NCI-H345 treated with DMSO at 0.1 percent for 48 hours (cell line): Measurements from ENCODE around the gene BRICD5.
"Not testable (repeated sequence)": the region's sequence is repeated elsewhere in the genome, so short reads cannot be mapped to it uniquely, and the experiment has no call there.

ENCODE experiments used
- DNase-seq: peaks from one replicate; lab custom pipeline; 2025; ENCODE audit not compliant: unreplicated experiment; lab: John Stamatoyannopoulos, UW

Gene BRICD5

DNA sequence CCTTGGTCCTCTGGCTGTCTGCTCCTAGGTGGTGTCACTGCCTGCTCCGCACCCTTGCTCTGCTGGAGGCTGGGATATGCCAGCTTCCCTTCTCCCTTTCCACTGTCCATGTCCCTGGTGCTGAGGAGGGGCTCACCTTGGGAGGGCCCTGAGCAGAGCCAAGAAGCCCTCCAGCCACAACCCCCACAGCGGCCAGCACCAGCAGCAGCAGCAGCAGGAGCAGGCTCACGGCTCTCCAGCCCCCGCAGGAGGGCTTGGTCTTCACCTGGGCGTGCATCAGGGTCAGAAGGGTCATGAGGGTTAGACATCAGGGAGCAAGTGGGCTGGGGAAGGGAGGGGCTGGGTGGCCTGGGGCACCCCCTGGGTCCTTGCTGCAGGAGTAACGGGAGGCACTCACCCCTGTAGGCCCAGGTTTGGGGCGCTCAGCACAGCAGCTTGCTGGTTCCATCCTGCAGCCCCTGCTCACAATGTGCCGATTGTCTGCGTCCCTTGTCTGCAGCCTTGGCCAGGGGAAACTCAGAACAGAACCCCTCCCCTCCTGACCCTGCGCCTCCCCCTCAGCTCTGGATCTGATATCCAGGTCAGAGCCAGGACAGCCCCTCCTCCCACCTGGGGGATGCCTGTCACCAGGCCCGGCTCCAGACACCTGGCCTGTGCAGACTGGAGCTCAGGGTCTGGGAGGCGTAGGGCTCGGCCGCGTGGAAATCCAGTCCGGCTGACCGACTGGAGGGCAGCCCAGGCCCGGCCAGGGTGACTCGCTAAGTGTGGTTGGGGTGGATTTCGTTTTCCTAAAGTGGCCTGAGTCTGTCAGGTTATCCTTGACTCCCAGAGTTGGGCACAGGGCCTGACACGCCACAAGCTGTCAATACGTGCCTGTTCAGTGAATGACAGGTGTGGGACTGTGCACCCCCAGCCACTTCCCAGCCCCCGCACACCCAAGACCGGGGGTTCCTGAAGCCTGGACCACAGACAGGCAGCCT, at the start of gene BRICD5:
BRICD5 (minus strand) TSS at position 478 of the 980 bp plus-strand sequence; CDS start at position 448, 30 bp downstream.
- DNase-seq = no peak

DNA sequence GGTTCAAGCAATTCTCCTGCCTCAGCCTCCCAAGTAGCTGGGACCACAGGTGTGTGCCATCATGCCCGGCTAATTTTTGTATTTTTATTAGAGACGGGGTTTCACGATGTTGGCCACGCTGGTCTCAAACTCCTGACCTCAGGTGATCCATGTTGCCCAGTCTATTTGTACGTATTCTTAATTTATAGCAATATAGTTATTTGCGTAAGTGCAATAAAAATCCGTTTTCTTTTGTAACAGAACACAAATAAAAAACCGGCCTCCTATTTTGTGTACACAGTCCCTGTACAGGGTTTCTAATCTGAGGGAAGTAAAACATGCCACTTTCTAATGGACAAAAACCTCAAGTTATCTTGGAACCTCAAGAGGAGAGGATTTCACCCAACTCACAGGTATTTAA, 49.6 kb upstream of the BRICD5 start:
- no peak for DNase-seq

DNA sequence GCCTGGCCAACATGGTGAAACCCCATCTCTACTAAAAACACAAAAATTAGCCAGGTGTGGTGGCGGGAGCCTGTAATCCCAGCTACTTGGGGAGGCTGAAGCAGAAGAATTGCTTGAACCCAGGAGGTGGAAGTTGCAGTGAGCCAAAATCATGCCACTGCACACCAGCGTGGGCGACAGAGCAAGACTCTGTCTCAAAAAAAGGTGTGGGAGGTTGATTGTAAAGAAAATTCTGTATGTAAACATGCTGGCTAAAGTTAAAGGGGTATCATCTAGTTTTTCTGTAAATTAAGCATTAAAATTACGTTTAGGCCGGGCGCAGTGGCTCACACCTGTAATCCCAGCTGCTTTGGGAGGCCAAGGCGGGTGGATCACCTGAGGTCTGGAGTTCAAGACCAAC, 47.9 kb upstream of the BRICD5 start:
- DNase-seq = not testable (repeated sequence)

DNA sequence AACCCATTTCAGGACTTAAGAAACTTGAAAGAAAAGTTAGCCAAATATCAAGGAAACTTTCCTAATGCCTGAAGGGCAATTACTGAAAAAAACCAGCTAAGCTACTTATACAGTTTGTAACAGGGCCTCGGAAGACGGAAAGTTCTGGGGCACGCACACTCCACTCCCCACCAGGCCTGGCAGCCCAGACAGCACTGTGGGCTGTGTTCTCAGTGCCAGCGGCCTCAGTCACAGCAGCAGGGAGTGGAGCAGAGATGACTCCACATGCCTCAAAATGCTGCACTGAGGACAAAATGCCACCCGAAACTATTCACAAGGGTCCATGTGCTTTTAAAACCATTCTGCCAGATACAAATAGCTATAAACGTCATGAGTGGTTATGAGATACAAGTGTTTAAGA, 47.1 kb upstream of the BRICD5 start:
- DNase-seq = no peak

DNA sequence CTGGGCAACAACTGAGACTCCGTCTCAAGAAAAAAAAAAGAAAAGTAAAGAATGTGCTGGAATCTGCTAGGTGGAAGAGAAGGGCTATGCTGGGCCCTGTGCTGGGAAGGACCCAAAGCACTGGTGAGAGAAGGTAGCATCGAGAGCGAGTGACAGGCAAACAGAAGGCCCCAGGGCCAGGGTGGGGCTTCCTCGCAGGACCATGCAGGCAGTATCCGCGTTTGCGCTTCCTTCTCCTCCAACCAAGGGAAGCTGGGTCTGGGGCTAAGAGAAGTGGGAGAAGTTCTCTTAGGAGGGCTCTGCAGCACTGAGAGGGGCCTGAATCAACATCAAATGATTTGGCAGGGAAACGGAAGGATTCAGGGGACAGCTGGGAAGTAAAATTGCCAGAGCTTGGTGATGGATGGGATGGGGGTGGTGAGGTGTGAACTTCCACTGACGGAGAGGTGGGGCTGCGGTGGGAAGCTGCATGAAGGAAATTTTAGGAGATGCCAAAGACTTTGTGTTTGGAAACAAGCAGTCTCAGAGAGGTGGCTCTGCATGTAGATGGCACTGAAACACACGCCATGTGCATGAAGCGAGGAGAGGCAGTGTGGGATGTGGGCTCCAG, 46.0 kb upstream of the BRICD5 start:
- no peak for DNase-seq

DNA sequence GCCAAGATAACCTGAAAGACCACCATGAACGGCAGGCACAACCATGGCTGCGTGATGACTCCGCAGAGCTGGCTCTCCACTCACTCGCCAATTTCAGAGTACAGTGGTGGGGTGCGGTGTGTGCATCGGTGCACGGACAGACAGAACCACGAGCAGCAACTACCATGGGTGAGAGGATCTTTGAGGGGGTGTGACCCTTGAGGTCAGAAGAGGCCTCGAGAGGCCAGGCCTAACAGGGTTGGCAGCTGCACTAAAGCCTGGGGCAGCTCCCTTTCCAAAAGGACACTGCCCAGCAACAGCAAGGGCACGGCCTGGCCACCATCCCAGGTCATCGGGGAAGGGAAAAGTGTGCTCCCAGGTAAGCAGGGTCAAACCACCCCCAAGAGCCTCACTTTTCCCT, 42.6 kb upstream of the BRICD5 start:
- DNase-seq = no peak

DNA sequence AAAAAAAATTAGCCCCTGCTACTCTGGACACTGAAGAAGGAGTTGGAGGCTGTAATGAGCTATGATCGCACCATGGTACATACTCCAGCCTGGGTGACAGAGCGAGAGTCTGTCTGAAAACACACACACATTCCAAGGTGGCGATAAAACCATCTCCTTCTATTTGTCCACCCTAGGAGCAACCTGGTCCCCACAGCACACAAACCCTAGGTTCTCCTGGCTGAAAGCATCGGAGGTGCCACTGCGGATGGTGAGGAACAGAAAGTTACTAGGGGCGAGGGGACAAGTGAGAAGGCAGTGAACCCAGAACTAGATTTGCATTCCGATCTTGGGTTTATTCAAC, 42.1 kb upstream of the BRICD5 start:
- no peak for DNase-seq

DNA sequence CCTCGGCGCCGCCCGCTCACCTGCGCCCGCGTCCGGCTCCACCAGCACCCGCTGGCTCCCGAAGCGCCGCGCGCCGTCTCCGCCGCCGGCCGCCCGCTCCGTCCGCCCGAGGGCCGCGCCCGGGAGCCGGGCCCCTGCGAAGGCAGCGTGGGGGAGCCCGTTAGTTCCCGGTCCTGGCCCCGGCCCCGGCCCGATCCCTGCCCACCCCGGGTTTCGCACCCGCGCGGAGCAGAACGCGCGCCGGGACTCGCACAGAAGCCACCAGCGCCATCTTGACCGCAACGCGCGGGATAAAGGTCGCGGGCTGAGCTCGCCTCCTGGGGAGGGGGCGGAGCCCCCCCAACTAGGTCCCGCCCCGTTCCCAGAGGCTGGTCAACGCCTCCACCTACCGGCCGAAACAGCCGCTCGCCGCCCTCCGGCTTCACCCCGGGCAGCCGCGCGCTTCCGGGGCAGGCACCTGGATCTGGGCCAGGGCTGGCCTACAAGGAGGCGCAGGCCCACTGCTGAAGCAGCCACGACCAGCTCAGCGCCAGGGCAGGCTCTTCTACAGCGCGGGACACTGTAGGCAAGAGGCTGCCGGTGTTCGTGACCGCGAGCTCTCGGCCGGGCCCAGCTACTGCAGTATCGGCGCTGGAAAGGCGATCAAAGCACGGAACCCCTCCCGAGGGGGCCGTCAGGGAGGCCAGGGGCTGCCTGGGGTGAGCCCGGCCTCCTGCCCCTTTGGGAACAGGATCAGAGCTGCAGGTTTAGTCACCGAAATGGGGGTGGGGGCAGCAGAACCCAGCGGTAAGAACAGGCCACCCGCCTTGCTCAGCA, 40.8 kb upstream of the BRICD5 start, which contains the start of gene ECI1:
ECI1 (minus strand) TSS at position 292 of the 816 bp plus-strand sequence; CDS start at position 271, 21 bp downstream.
- DNase-seq = peak; percentile 82

DNA sequence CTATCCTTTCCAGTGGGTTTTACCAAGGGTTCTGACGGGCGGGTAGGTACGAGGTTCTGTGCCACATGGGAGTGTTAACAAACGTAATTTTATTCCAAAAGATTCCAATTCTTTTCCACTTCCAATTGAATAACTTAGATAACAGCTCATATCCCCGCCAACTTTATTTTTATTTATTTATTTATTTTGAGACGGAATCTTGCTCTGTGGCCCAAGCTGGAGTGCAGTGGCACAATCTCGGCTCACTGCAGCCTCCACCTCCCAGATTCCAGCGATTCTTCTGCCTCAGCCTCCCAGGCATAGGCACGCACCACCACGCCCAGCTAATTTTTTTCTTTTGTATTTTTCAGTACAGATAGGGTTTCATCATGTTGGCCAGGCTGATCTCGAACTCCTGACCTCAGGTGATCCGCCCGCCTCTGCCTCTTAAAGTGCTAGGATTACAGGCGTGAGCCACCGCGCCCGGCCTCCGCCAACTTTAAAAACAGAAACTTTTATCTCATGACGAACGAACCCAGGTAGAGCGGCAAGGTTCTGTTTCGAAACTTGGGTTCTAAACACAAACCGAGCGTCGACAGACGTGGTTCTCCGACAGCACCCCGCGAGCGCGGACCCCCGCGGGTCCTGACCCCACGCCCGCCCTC, 40.1 kb upstream of the BRICD5 start:
- no peak for DNase-seq

DNA sequence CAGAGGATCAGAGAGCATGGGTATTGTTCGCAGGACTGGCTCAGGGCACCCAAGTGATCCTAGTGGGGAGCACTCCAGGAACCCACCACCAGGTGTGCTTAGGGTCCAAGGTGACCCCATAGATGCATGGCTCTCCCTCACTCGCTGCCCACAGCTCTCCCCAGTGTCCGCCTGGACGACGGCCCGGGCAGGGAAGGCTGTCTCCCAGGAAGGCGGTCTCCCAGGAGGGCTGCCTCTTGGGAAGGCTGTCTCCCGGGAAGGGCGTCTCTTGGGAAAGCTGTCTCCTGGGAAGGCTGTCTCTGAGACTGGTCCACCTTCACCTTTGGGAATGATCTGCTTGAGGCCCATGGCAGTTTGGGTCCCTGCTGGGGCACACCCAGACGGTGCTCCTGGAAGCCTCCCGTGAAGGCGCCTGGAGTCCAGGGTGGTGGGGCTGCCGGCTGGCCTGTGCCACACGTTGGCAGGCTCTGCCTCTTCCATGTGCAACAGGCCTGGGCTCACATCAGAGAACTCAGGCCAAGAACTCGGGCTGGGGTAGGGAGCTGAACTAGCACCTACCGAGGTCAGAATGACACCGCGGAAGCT, 35.7 kb upstream of the BRICD5 start:
- DNase-seq = no peak

DNA sequence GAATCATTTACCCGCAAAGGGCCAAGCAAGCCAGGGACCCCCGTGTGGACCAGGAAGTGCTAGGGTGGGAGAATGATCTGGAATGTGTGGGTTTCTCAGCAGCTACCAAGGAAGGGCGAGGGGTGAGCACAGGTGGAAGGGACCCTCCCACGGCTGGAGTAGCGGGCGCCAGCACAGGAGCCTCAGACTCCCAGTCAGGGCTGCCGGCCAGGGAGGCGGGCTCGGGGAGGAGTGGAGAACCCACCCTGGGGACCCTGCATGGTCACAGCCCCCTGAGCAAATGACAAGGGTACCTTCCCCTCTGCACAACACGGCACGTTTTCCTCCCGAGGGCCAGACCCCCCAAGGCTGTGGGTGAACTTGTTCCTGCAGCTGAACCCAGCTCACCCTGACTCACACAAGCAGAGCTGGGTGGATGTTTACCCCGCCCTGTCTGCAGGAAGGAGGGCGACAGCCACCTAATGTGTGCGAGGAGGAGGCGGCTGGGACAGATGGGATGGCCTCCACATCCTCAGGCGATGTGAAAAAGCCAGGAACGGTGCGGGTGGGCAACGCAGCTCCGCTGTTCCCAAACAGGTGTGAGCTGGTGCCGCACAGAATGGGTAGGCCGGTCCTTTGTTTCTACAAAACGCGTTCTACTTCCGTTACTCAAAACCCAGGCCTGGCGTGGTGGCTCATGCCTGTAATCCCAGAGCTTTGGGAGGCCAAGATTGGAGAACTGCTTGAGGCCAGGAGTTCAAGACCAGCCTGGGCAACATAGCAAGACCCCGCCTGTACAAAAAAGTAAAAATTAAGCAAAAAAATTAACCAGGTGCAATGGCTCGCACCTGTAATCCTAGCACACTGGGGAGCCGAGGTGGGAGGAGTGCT, 34.5 kb upstream of the BRICD5 start:
- DNase-seq = no peak

DNA sequence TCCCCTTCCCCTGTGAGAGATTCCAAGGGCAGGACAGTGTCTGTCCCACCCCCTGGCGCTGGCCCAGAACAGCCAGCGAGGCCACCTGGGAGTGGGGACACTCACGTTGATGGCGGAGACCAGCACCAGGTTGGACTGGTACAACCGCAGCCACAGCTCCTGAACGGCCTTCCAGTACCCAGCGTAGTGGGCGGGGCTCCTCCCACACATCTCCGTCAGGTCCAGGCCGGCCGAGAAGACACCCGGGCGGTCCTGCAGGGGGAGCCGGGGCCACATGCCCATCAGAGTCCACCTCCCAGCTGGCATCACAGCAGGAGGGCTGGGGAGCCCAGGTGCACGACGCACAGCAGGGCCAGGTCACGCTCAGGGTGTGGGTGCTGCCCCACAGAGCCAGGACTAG, 33.6 kb upstream of the BRICD5 start:
- DNase-seq = no peak

DNA sequence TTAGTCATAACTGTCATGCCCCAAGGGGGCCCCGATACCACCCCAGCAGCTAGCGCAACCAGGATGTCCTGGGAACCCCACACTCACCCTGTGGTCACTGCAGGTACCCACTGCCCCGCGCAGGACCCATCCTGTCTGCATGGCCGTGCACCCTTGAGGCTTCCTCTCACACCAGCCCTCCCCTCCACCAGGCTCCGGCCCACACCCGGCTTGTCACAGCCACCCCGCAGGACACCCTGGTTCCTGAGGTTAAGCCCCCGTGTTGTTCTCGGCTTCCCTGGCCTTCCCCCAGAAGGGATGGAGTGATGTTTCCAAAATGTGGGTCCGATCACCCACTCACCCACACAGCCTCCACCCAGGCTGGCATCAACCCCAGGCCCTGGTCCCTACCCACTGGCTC, 33.1 kb upstream of the BRICD5 start:
- DNase-seq = no peak

DNA sequence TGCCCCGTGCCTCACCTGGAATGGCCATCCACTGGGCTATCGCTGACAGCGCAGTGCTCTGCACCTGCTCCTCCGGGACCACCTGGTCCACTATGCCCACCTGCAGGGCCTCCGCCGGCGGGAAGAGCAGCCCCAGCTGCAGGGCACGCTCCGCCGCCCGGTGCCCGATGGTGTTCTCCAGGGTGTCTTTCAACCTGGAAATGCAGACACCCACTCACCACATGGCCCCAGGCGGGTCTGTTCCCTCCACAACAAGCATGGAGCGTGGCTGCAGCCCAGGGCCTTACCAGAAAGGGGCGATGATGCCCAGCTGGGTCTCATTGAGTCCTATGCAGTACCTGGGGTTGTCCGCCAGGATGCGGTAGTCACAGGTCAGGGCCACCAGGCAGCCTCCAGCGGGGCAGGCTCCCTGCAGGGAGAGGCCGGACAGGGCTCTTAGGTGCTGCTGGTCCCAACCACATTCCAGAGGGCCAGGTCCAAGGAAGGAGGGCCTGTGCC, 32.4 kb upstream of the BRICD5 start:
- DNase-seq = no peak

DNA sequence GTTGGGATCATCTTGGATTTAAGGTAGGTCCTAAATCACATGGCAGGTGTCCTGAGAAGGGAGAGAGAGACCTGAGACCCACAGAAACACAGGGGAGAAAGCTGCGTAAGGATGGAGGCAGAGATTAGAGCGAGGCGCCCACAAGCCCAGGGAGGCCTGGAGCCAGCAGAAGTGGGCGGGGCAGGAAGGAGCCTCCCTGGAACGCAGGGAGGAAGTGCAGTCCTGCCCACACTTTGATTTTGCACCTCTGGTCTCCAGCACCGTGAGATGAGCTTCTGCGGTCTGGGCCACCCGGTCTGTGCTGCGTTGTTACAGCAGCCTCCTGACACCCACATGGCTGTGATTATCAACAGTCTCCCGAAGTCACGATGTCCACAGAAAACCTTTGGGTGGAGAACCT, 31.9 kb upstream of the BRICD5 start:
- no peak for DNase-seq

DNA sequence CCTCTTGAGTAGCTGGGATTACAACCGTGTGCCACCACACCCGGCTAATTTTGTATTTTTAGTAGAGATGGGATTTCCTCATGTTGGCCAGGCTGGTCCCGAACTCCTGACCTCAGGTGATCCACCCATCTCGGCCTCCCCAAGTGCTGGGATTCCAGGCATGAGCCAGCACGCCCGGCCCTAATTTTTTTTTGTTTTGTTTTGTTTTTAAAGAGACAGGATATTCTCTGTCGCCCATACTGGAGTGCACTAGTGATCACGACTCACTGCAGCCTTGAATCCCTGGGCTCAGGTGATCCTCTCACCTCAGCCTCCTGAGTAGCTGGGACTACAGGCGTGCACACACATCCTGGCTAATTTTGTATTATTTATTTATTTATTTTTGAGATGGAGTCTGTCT, 29.7 kb upstream of the BRICD5 start:
- DNase-seq = not testable (repeated sequence)

DNA sequence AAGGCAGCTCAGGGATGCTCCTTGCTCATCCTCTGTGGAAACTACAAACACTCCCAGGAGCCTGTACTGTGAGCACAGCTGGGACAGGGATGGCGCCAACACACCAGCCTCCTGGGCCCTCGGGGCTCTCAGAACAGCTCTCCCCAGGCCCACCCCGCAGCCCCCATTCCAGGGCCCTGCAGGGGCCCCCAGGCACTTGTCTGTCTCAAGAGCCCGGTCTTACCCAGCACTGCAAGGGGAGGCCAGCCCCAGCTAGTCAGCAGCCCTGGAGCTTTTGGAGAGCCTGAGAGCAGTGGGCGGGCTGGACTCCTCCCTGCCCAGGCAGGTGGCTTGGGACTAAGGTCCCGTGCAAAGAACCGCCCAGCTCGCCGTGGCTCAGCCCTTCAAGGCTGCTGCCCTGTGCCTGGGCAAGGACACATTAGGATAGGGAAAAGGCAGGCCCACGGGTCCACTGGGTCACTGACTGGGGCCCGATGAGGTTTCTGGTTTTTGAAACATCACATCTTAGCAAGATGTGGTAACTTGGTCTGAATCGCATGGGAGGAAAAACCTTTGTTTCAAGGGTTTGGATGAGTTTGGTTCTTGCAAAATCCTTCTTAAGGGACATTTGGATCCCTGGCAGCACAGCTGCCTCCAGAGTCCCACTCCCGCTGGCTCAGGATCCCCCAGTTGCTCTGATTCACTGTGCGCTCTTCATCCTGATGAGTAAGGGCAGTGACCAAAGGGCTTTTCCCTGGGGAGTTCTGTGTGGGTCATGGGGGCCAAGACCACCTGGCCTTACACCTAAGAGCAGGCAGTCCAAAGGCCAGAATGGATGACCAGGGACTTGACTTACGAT, 28.4 kb upstream of the BRICD5 start:
- DNase-seq = no peak

DNA sequence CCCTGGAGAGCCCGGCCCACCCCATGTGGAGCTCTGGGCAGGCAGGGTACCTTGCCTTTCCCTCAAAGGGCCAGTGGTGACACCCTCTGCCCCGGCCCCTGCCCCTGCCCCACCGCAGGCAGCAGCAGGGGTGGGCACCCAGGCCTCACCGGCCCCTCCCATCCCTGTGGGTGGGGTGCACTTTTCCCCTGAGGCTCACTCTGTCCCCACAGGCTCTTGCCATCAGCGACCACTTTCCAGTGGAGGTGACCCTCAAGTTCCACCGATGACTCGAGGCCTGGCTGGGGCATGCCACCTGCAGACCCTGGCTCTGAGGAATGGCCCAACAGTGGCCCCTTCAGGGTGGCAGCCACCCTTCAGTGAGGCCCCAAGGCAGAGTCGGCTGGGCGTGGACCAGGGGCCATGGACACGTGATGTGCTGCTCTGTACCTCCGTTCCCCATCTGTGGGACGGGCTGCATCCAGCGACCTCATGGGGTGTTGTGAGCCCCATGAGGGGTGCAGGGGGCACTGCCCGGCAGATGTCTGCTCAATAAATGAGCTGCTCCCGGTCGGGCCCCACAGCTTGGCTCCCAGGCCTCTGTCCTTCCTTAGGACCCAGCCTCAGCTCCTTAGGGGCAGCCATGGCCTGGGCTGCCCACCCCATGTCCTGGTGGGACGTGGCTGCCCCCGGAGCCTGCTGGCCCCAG, 27.6 kb upstream of the BRICD5 start:
- no peak for DNase-seq
